GM23338 (cell line): ENCODE measurements around the gene DGCR8.

Source experiments
- CTCF ChIP-seq, 2 experiments: fragments of 200-600 bp in 1 of 2; sonication (generic) in 1 of 2; conservative IDR thresholded peaks; 2 replicates each; pipeline versions ENCODE4 v1.5.1 to v1.6.1; 2016 to 2017; ENCODE audit warnings: antibody characterized with exemption in 2 of 2, low read depth in 2 of 2, mild to moderate bottlenecking in 2 of 2, moderate library complexity in 1 of 2
- EZH2 ChIP-seq: fragments of 200-600 bp; sonication (generic); IDR thresholded peaks from one replicate; pipeline ENCODE4 v1.8.0; 2017; ENCODE audit warnings: antibody characterized with exemption, mild to moderate bottlenecking, low read depth; ENCODE audit not compliant: unreplicated experiment
- JUNB ChIP-seq: IDR thresholded peaks from one replicate; pipeline ENCODE4 v1.6.1; 2016; ENCODE audit warnings: antibody characterized with exemption; ENCODE audit not compliant: unreplicated experiment

- TF ChIP-seq EZH2 (no peak), CTCF (conservative IDR thresholded peaks at IDR 0.05; ENCODE audit: low read depth in 2 of 2) (no peak), JUNB (no peak)
Observed at GRCh38 chr22:20055654-20056053, 24.4 kb upstream of the DGCR8 start.
